NB4 (cell line): ENCODE results near the gene SH2D5.

ENCODE experiments used
- DNase-seq: peaks from one replicate; pipeline ENCODE4 v3.0.0; 2010; ENCODE audit warnings: low read depth
- H3K4me3 ChIP-seq: one replicate; pipeline ENCODE4 v1.5.1; 2011; ENCODE audit warnings: mild to moderate bottlenecking, low read depth, low read length, moderate library complexity
- MYC ChIP-seq: IDR thresholded peaks from 2 replicates; pipeline ENCODE4 v1.6.1; 2011; ENCODE audit warnings: low read depth, low read length
- POLR2A ChIP-seq: IDR thresholded peaks from 2 replicates; pipeline ENCODE4 v1.6.1; 2011; ENCODE audit warnings: mild to moderate bottlenecking; ENCODE audit not compliant: insufficient read length; ENCODE audit errors: extremely low read depth
- TF ChIP-seq, protein P1 (sequence below): IDR thresholded peaks from one replicate; pipeline ENCODE4 v1.5.1; 2012; ENCODE audit warnings: low read depth, low read length
- TF ChIP-seq, protein P2 (sequence below): IDR thresholded peaks from 2 replicates; pipeline ENCODE4 v1.6.1; 2011; ENCODE audit warnings: low read depth, low read length

Gene SH2D5

DNA sequence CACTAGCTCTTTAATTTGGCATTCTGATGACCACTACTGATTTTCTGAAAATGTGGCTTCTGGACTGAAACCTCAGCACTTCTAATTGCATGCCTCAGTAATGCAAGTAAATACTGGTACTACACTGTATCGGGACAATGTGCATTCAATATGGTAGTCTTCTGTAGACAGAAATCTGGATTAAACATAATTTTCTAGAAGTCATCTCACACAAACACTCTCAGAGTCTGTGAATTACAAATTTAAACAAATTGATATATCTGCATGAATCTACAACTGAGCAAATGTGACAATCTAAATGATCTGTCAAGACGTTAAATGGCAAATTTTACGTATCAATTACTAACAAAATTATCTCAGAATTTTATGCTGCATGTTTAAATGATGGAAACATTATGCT lies 30.9 kb upstream of the SH2D5 start:
- TF ChIP-seq MYC (no peak), POLR2A (no peak)
- TF ChIP-seq, protein P1, sequence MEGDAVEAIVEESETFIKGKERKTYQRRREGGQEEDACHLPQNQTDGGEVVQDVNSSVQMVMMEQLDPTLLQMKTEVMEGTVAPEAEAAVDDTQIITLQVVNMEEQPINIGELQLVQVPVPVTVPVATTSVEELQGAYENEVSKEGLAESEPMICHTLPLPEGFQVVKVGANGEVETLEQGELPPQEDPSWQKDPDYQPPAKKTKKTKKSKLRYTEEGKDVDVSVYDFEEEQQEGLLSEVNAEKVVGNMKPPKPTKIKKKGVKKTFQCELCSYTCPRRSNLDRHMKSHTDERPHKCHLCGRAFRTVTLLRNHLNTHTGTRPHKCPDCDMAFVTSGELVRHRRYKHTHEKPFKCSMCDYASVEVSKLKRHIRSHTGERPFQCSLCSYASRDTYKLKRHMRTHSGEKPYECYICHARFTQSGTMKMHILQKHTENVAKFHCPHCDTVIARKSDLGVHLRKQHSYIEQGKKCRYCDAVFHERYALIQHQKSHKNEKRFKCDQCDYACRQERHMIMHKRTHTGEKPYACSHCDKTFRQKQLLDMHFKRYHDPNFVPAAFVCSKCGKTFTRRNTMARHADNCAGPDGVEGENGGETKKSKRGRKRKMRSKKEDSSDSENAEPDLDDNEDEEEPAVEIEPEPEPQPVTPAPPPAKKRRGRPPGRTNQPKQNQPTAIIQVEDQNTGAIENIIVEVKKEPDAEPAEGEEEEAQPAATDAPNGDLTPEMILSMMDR: no peak
- TF ChIP-seq, protein P2, sequence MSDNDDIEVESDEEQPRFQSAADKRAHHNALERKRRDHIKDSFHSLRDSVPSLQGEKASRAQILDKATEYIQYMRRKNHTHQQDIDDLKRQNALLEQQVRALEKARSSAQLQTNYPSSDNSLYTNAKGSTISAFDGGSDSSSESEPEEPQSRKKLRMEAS: no peak
- no peak for DNase-seq
- H3K4me3 ChIP-seq: no peak overlapping the region

DNA sequence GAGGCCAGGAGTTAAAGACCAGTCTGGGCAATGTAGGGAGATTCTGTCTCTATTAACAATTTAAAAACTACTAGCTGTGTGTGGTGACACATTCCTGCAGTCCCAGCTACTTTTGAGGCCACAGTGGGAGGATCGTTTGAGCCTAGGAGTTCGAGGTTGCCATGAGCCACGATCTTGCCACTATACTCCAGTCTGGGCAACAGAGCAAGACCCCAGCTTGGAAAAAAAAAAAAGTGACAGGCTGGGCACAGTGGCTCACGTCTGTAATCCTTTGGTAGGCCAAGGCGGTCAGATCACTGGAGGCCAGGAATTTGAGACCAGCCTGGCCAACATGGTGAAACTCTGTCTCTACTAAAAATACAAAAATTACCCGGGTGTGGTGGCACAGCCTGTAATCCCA lies 27.8 kb upstream of the SH2D5 start:
- no peak overlapping the region for H3K4me3 ChIP-seq
- DNase-seq: no peak
- no peak for TF ChIP-seq MYC
- no peak for TF ChIP-seq POLR2A
- TF ChIP-seq, protein P1: no peak
- TF ChIP-seq, protein P2: no peak

DNA sequence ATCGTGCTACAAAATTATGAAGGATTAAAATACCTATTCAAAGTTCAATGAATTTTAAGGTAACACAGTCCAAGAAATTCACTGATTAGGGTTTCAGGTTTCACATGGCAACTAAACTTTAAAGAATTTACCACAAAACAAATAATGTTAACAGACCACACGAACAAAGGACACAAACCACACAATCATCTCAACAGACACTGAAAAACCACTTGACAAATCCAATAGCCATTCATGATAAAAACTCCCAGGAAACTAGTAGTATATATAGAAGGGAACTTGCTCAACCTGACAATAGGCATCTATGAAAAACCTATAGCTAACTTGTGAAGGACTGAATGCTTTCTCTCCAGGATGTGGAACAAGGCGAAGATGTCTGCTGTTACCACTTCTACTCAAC lies 21.1 kb upstream of the SH2D5 start:
- TF ChIP-seq MYC: no peak
- TF ChIP-seq, protein P2: no peak
- no peak for TF ChIP-seq POLR2A
- TF ChIP-seq, protein P1: no peak
- no peak overlapping the region for H3K4me3 ChIP-seq
- no peak for DNase-seq

DNA sequence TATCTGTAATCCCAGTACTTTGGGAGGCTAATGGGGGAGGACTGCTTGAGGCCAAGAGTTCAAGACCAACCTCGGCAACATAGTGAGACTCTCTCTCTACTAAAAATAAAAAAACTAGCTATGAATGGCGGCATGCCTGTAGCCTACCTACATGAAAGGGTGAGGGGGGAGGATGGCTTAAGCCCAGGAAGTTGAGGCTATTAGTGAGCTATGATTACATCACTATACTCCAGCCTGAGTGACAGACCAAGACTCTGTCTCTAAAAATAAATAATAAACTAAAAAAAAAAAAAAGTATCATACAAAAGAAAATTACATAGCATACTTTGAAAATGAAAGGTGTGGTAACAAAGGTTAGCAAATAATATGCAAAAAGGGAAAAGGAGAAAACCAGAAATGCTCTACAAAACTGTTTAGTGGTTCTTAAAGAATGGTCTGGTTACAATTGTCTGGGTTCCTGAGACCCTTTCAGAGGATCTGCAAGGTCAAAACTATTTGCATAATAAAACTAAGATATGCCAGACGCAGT lies 19.0 kb upstream of the SH2D5 start:
- no peak for TF ChIP-seq POLR2A
- TF ChIP-seq, protein P2: no peak
- TF ChIP-seq MYC: no peak
- TF ChIP-seq, protein P1: no peak
- H3K4me3 ChIP-seq: no peak overlapping the region
- no peak for DNase-seq

DNA sequence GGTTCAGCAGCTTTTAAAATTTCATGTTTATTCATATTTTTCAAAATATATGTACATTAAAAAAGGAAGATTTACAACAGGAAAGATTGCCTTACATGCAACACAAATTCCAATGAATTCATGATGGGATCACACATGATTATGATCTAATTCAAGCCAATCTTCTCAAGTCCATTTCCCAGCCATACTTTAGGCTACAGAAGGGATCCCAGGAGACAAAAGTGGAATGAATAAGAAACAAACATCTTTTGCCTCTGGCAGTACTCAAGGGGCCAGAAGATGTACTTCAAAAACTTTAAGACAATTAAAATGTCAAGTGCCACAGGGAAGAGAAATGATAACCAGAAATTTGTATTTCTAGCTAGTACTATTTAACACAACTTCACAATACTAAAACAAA lies 10.2 kb upstream of the SH2D5 start:
- no peak for DNase-seq
- TF ChIP-seq, protein P2: no peak
- TF ChIP-seq, protein P1: no peak
- no peak for TF ChIP-seq MYC
- no peak for TF ChIP-seq POLR2A
- H3K4me3 ChIP-seq: no peak overlapping the region

DNA sequence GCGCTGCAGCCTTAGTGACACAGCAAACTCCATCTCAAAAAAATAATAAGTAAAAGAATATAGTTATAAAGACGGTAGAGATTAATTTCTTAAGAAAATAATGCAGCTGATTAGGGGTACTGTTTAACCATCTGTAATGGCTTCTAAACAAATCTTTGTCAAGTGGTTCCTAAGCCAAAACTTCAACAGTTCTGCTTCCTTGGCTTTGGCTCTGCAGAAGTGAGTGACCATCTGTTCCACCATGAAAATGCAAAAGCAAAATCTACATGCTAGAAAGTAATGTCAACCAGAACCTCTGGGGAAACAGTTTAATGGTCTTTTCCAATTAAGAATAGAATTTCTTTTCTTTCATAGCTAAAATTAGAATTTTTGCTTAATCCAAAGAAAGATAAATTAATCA lies 8.3 kb upstream of the SH2D5 start:
- TF ChIP-seq, protein P1: no peak
- TF ChIP-seq, protein P2: no peak
- no peak for TF ChIP-seq POLR2A
- no peak for TF ChIP-seq MYC
- H3K4me3 ChIP-seq: no peak overlapping the region
- DNase-seq: no peak
